ENCODE measurements around the gene FAM124A. TPM values are rescaled to one million over a fixed set of nuclear protein-coding genes. Genes with fewer than 3 reads are reported as not detected.

The FAM124A gene
- total RNA-seq, 1 experiment from 2014 or later: 3.1 TPM

DNA sequence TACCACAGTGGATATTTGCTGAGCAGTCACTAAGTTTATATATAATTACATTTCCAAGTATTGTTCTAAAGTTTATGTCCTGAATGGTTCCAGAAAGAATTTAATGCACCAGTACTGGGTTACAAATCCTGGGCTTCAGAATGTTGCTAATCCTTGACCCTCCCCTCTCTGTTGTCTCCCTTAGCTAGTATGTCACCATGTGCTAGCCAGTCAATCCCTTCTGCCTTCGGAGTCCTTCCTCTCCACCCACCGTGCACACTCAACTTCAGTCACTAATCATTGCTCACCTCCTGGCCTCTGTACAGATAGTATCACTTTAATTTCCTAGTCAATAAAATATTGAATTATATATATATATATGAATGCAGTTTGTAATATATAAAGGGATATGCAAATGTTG lies 7.5 kb downstream of the FAM124A start:
- intact Hi-C loops (cut with micrococcal nuclease): no loop called here
- Histone ChIP-seq H4K20me1 (ENCODE audit: insufficient read depth) (no peaks in the 10 kb centered on the region), H3K79me2 (ENCODE audit: insufficient read depth, low read length) (no peaks in the 10 kb centered on the region), H3K27me3 (ENCODE audit: insufficient read depth, low read length) (no peaks in the 10 kb centered on the region), H3K27ac (ENCODE audit: low read depth, low read length) (no peak overlapping the region), H3K9ac (ENCODE audit: low read length) (no peak overlapping the region), H3K4me2 (ENCODE audit: low read length) (no peak overlapping the region), H3K9me2 (ENCODE audit: insufficient read depth) (no peaks in the 10 kb centered on the region), H3K4me1 (ENCODE audit: control insufficient read depth in 1 of 2, insufficient read depth in 2 of 2, low read length in 2 of 2) (no peaks in the 10 kb centered on the region), H3K4me3 (replicated peaks in 1 of 2; ENCODE audit: low read depth in 1 of 2, low read length in 2 of 2) (no peak overlapping the region), H2AFZ (ENCODE audit: low read depth, low read length, poor library complexity, severe bottlenecking) (no peak overlapping the region), H3K9me3 (ENCODE audit: control insufficient read depth in 1 of 2, insufficient read depth in 1 of 2, low read depth in 1 of 2, low read length in 2 of 2) (no peaks in the 10 kb centered on the region), H3K36me3 (ENCODE audit: control insufficient read depth in 1 of 2, insufficient read depth in 2 of 2, low read length in 2 of 2) (no peaks in the 10 kb centered on the region)
- RAD21 ChIA-PET (ENCODE audit: low non-redundant PET in 1 of 2, low total read pairs in 2 of 2, uncharacterized antibody in 2 of 2, unreplicated experiment in 2 of 2): no interaction called here
- no peak for ATAC-seq
- TF ChIP-seq ZFX (IDR thresholded peaks at IDR 0.05) (no peak), JUND (IDR thresholded peaks at IDR 0.05) (no peak), SIN3A (IDR thresholded peaks at IDR 0.05; ENCODE audit: low read depth) (no peak), EZH2phosphoT487 (IDR thresholded peaks at IDR 0.05; ENCODE audit: borderline replicate concordance) (no peak), CBX3 (IDR thresholded peaks at IDR 0.05; ENCODE audit: low read depth) (no peak), EZH2 (IDR thresholded peaks at IDR 0.05) (no peak), ZNF274 (IDR thresholded peaks at IDR 0.05; ENCODE audit: low read depth, low read length) (no peak), REST (IDR thresholded peaks at IDR 0.05; ENCODE audit: low read depth) (no peak), ELF1 (IDR thresholded peaks at IDR 0.05; ENCODE audit: borderline replicate concordance, low read depth) (no peak), POLR2AphosphoS5 (IDR thresholded peaks at IDR 0.05; ENCODE audit: low read depth, low read length) (no peak)
- TF ChIP-seq, protein P1, sequence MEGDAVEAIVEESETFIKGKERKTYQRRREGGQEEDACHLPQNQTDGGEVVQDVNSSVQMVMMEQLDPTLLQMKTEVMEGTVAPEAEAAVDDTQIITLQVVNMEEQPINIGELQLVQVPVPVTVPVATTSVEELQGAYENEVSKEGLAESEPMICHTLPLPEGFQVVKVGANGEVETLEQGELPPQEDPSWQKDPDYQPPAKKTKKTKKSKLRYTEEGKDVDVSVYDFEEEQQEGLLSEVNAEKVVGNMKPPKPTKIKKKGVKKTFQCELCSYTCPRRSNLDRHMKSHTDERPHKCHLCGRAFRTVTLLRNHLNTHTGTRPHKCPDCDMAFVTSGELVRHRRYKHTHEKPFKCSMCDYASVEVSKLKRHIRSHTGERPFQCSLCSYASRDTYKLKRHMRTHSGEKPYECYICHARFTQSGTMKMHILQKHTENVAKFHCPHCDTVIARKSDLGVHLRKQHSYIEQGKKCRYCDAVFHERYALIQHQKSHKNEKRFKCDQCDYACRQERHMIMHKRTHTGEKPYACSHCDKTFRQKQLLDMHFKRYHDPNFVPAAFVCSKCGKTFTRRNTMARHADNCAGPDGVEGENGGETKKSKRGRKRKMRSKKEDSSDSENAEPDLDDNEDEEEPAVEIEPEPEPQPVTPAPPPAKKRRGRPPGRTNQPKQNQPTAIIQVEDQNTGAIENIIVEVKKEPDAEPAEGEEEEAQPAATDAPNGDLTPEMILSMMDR (IDR thresholded peaks at IDR 0.05 in 2 of 3, conservative IDR thresholded peaks at IDR 0.05 in 1 of 3; ENCODE audit: borderline replicate concordance in 1 of 3, insufficient read depth in 1 of 3, low read depth in 2 of 3, low read length in 2 of 3): no peak
- no TSS peak for BruUV-seq (replicated peaks)
- POLR2A ChIA-PET: no interaction called here
- CTCF ChIA-PET: interaction anchor here (1.8 kb wide), 1 partner anchor 57 kb away, joined by 6 read pairs; no protein-coding TSS in a partner anchor
- no peak for DNase-seq (ENCODE audit: low read depth, low spot score)
